ENCODE results near the gene MGAT4A.

GRCh38 chr2:98734162-98734561 lies 3.2 kb upstream of the MGAT4A start:
- TF ChIP-seq POLR2A (IDR thresholded peaks at IDR 0.05) = no peak
- no peak for TF ChIP-seq CTCF (IDR thresholded peaks at IDR 0.05 in 4 of 5, conservative IDR thresholded peaks at IDR 0.05 in 1 of 5)

Data from gastrocnemius medialis (tissue), 4 donors.